PC-3 (cell line): ENCODE results near the gene ZNF619. TPM values are rescaled to one million over a fixed set of nuclear protein-coding genes. Genes with fewer than 3 reads are reported as not detected.

Source experiments
- ATAC-seq: fragments of 200-7000 bp; cut with Tn5 transposase; 2 replicates; pipeline ENCODE4 v1.9.1; 2020; ENCODE audit warnings: mild to moderate bottlenecking, moderate library complexity
- BruUV-seq: library from RNA; stranded (reverse); fragments of 400-500 nt; replicated peaks from 2 replicates; lab custom pipeline; 2021; lab: Mats Ljungman, UMichigan
- CTCF ChIA-PET: fragments of 300-600 bp; sonication (Branson Sonifier 250); formaldehyde crosslinking; loops from one replicate; lab custom pipeline; 2022; ENCODE audit warnings: antibody characterized with exemption; lab: Charles Lee
- POLR2A ChIA-PET: fragments of 300-600 bp; sonication (Branson Sonifier 250); formaldehyde crosslinking; loops from one replicate; lab custom pipeline; 2022; ENCODE audit warnings: antibody characterized with exemption; ENCODE audit not compliant: unreplicated experiment; lab: Charles Lee
- DNase-seq: peaks from one replicate; pipeline ENCODE4 v3.0.0-alpha.2; 2015
- H2AFZ ChIP-seq: fragments of 300-600 bp; sonication (generic); 2 replicates; pipeline ENCODE4 v1.6.0; 2016; ENCODE audit warnings: antibody characterized with exemption, low read length
- H3F3A ChIP-seq: fragments of 300-600 bp; sonication (generic); one replicate; pipeline ENCODE4 v1.6.0; 2017; ENCODE audit warnings: antibody characterized with exemption, low read length, control low read depth, mild to moderate bottlenecking; ENCODE audit not compliant: unreplicated experiment
- H3K27ac ChIP-seq: fragments of 300-600 bp; sonication (generic); 2 replicates; pipeline ENCODE4 v1.5.1; 2016; ENCODE audit warnings: mild to moderate bottlenecking, low read length
- H3K27me3 ChIP-seq: fragments of 300-600 bp; sonication (generic); 2 replicates; pipeline ENCODE4 v1.6.1; 2016; ENCODE audit warnings: low read length, mixed read lengths
- H3K36me3 ChIP-seq: fragments of 300-600 bp; sonication (generic); 2 replicates; pipeline ENCODE4 v1.6.1; 2016; ENCODE audit warnings: low read depth, mixed run types, low read length, mixed read lengths
- H3K4me1 ChIP-seq: fragments of 300-600 bp; sonication (generic); 2 replicates; pipeline ENCODE4 v1.5.1; 2016; ENCODE audit warnings: low read length; ENCODE audit not compliant: insufficient read depth
- H3K4me2 ChIP-seq: fragments of 300-600 bp; sonication (generic); 2 replicates; pipeline ENCODE4 v1.6.0; 2016; ENCODE audit warnings: low read length
- H3K4me3 ChIP-seq: fragments of 300-600 bp; sonication (generic); 2 replicates; pipeline ENCODE4 v1.5.1; 2016; ENCODE audit warnings: mild to moderate bottlenecking, low read length, mixed read lengths
- H3K79me2 ChIP-seq: fragments of 300-600 bp; sonication (generic); 2 replicates; pipeline ENCODE4 v1.6.1; 2017; ENCODE audit warnings: low read length, mixed read lengths
- H3K9ac ChIP-seq: fragments of 300-600 bp; sonication (generic); 2 replicates; pipeline ENCODE4 v1.6.0; 2016; ENCODE audit warnings: mild to moderate bottlenecking, low read length
- H3K9me2 ChIP-seq: fragments of 300-600 bp; sonication (generic); replicated peaks from 2 replicates; pipeline ENCODE4 v1.6.1; 2016; ENCODE audit warnings: mixed run types, low read length, mixed read lengths
- H3K9me3 ChIP-seq: fragments of 300-600 bp; sonication (generic); 2 replicates; pipeline ENCODE4 v1.6.1; 2016; ENCODE audit warnings: low read length, mixed read lengths
- H4K20me1 ChIP-seq: fragments of 300-600 bp; sonication (generic); 2 replicates; pipeline ENCODE4 v1.6.1; 2016; ENCODE audit warnings: low read length, mixed read lengths
- CTCF ChIP-seq: fragments of 300-600 bp; sonication (generic); conservative IDR thresholded peaks from 2 replicates; pipeline ENCODE4 v1.5.1; 2017; ENCODE audit warnings: antibody characterized with exemption, low read depth, mild to moderate bottlenecking, low read length
- EZH2 ChIP-seq: fragments of 300-600 bp; sonication (generic); IDR thresholded peaks from one replicate; pipeline ENCODE4 v1.6.1; 2017; ENCODE audit warnings: antibody characterized with exemption, mild to moderate bottlenecking, low read length; ENCODE audit not compliant: unreplicated experiment
- EZH2phosphoT487 ChIP-seq: fragments of 300-600 bp; sonication (generic); IDR thresholded peaks from 2 replicates; pipeline ENCODE4 v1.6.1; 2018; ENCODE audit warnings: mild to moderate bottlenecking, antibody characterized with exemption, low read length, borderline replicate concordance
- intact Hi-C: fragments of 100-400 bp; cut with micrococcal nuclease; formaldehyde crosslinking; loops from 2 replicates; pipeline ENCODE4 v1.9.0; 2023
- total RNA-seq: library from RNA; depleted of rRNA; stranded (reverse); fragments of >200 nt; gene quantifications from 2 replicates; pipeline ENCODE4 v1.2.3, GENCODE V29; 2014

ZNF619 gene
- total RNA-seq, 1 experiment from 2014 or later = 3.5 TPM

- Histone ChIP-seq H4K20me1 (no peaks in the 10 kb centered on the region), H3K4me3 (no peak overlapping the region), H3K9ac (no peak overlapping the region), H2AFZ (no peak overlapping the region), H3K4me1 (no peaks in the 10 kb centered on the region), H3K9me3 (no peaks in the 10 kb centered on the region), H3K36me3 (no peaks in the 10 kb centered on the region), H3K79me2 (no peaks in the 10 kb centered on the region), H3K9me2 (no peaks in the 10 kb centered on the region), H3F3A (no peaks in the 10 kb centered on the region), H3K27me3 (no peaks in the 10 kb centered on the region), H3K4me2 (no peak overlapping the region), H3K27ac (no peak overlapping the region)
- TF ChIP-seq EZH2phosphoT487 = no peak
- no peak for TF ChIP-seq EZH2
- no peak for TF ChIP-seq CTCF
- intact Hi-C loops = no loop called here
- POLR2A ChIA-PET = interaction anchor here (0.6 kb wide), 1 partner anchor 32 kb away, joined by 5 read pairs; no protein-coding TSS in a partner anchor
- BruUV-seq = no TSS peak
- CTCF ChIA-PET = no interaction called here
- ATAC-seq = no peak
- DNase-seq = no peak
Observed at GRCh38 chr3:40497288-40497687, 20.4 kb downstream of the ZNF619 start.

GRCh38 chr3:40499952-40500351 lies 23.0 kb downstream of the ZNF619 start:
- Histone ChIP-seq H2AFZ (no peak overlapping the region), H3K9me3 (no peaks in the 10 kb centered on the region), H3K36me3 (no peaks in the 10 kb centered on the region), H4K20me1 (no peaks in the 10 kb centered on the region), H3K79me2 (no peaks in the 10 kb centered on the region), H3K27me3 (no peaks in the 10 kb centered on the region), H3K4me3 (no peak overlapping the region), H3K9ac (no peak overlapping the region), H3K9me2 (no peaks in the 10 kb centered on the region), H3K4me2 (no peak overlapping the region), H3K4me1 (peaks cover 9% of the 10 kb centered on the region), H3F3A (no peaks in the 10 kb centered on the region), H3K27ac (no peak overlapping the region)
- no TSS peak for BruUV-seq
- CTCF ChIA-PET = no interaction called here
- DNase-seq (no peak), ATAC-seq (no peak)
- POLR2A ChIA-PET = interaction anchor here (0.6 kb wide), 1 partner anchor 24 kb away, joined by 5 read pairs; no protein-coding TSS in a partner anchor
- intact Hi-C loops = no loop called here
- TF ChIP-seq CTCF = no peak
- no peak for TF ChIP-seq EZH2phosphoT487
- TF ChIP-seq EZH2 = no peak

GRCh38 chr3:40502034-40502433 lies 25.1 kb downstream of the ZNF619 start:
- Histone ChIP-seq H3K4me2 (no peak overlapping the region), H3K9me3 (no peaks in the 10 kb centered on the region), H3K9ac (no peak overlapping the region), H3K9me2 (no peaks in the 10 kb centered on the region), H4K20me1 (no peaks in the 10 kb centered on the region), H3K79me2 (no peaks in the 10 kb centered on the region), H3K4me3 (no peak overlapping the region), H3K27me3 (no peaks in the 10 kb centered on the region), H3K27ac (no peak overlapping the region), H3K4me1 (peaks cover 24% of the 10 kb centered on the region), H2AFZ (no peak overlapping the region), H3F3A (no peaks in the 10 kb centered on the region), H3K36me3 (no peaks in the 10 kb centered on the region)
- no peak for DNase-seq
- intact Hi-C loops = no loop called here
- CTCF ChIA-PET = no interaction called here
- ATAC-seq = no peak
- no TSS peak for BruUV-seq
- POLR2A ChIA-PET = no interaction called here
- no peak for TF ChIP-seq EZH2
- no peak for TF ChIP-seq EZH2phosphoT487
- TF ChIP-seq CTCF = no peak
